Ovary (tissue), 3 donors: ENCODE measurements around the gene IQCN.

ENCODE experiments used
- EP300 ChIP-seq: sonication (generic); formaldehyde crosslinking; IDR thresholded peaks from one replicate; pipeline ENCODE4 v1.6.1; 2017; ENCODE audit warnings: antibody characterized with exemption
- POLR2A ChIP-seq: fragments of 450-650 bp; IDR thresholded peaks from one replicate; pipeline ENCODE4 v1.6.1; 2017; ENCODE audit warnings: antibody characterized with exemption, mild to moderate bottlenecking, moderate library complexity
- TF ChIP-seq, protein P1 (sequence below), 3 donors: fragments of 450-650 bp in 2 of 3; fragments of 200-600 bp in 1 of 3; IDR thresholded peaks; one replicate each; pipeline versions ENCODE4 v1.5.1 to v1.8.0; 2016 to 2022; ENCODE audit warnings: antibody characterized with exemption in 3 of 3, mild to moderate bottlenecking in 1 of 3
- donor health status: DM: no; HTN: no; CAD: no.

DNA sequence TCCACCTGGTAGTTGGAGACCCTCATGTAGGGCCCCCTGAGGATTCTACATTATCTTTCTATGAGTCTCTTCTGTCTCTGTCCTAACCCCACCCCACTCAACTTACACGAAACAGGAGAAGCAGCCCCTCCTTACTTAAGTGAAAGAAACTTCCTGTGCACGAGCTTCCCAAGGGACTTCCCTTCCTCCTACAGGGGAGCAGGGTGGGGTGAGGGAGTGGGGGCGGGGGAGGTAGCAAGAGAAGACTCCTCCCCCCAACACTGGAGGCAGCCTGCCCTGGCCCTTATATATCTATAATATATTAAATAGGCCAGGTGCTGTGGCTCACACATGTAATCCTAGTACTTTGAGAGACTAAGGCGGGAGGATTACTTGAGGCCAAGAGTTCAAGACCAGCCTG lies 42.5 kb downstream of the IQCN start:
- no peak for TF ChIP-seq POLR2A
- TF ChIP-seq, protein P1, sequence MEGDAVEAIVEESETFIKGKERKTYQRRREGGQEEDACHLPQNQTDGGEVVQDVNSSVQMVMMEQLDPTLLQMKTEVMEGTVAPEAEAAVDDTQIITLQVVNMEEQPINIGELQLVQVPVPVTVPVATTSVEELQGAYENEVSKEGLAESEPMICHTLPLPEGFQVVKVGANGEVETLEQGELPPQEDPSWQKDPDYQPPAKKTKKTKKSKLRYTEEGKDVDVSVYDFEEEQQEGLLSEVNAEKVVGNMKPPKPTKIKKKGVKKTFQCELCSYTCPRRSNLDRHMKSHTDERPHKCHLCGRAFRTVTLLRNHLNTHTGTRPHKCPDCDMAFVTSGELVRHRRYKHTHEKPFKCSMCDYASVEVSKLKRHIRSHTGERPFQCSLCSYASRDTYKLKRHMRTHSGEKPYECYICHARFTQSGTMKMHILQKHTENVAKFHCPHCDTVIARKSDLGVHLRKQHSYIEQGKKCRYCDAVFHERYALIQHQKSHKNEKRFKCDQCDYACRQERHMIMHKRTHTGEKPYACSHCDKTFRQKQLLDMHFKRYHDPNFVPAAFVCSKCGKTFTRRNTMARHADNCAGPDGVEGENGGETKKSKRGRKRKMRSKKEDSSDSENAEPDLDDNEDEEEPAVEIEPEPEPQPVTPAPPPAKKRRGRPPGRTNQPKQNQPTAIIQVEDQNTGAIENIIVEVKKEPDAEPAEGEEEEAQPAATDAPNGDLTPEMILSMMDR (IDR thresholded peaks at IDR 0.05), result no peak
- TF ChIP-seq EP300, result no peak
